22Rv1 (cell line): ENCODE measurements around the gene WDFY1.

Experiments used
- CTCF ChIP-seq: fragments of 450-650 bp; IDR thresholded peaks from 2 replicates; pipeline ENCODE4 v1.5.1; 2017; ENCODE audit warnings: mild to moderate bottlenecking
- ZFX ChIP-seq: fragments of 450-650 bp; IDR thresholded peaks from 2 replicates; pipeline ENCODE4 v1.6.1; 2017; ENCODE audit warnings: antibody characterized with exemption, borderline replicate concordance

GRCh38 chr2:223828314-223828713, 116.8 kb downstream of the WDFY1 start:
- TF ChIP-seq CTCF (no peak), ZFX (no peak)
